Peyer's patch (tissue), 4 donors: ENCODE measurements around the gene PES1.

Experiments used
- POLR2A ChIP-seq, 2 donors: fragments of 450-650 bp; IDR thresholded peaks; one replicate each; pipeline ENCODE4 v1.5.1; 2017; ENCODE audit warnings: antibody characterized with exemption in 2 of 2, mild to moderate bottlenecking in 2 of 2, moderate library complexity in 2 of 2
- TF ChIP-seq, protein P1 (sequence below), 6 experiments: fragments of 450-650 bp in 4 of 6; fragments of 200-600 bp in 2 of 6; sonication (generic) in 1 of 6; IDR thresholded peaks; one replicate each; pipeline ENCODE4 v1.5.1; 2017 to 2019; ENCODE audit warnings: antibody characterized with exemption in 6 of 6, mild to moderate bottlenecking in 3 of 6, moderate library complexity in 1 of 6

DNA sequence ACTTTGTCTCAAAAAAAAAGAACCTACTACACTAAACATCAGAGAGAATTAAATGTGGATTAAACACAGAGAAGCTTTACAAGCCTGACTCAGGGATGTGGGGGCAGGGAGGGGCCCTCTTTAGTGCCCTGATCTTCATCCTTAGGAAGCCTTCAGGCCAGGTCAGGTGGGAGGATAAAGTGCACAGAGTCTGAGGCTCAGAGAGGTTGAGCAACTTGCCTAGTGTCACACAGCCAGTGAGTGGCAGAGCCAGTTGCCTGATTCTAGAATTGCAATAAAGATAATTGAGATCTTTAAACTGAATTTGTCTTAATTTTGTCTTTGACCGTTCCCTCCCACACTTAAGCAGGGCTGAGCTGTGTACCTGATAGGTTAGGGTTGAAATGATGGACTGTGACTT is 52.3 kb downstream of the PES1 start:
- no peak for TF ChIP-seq POLR2A (IDR thresholded peaks at IDR 0.05)
- TF ChIP-seq, protein P1, sequence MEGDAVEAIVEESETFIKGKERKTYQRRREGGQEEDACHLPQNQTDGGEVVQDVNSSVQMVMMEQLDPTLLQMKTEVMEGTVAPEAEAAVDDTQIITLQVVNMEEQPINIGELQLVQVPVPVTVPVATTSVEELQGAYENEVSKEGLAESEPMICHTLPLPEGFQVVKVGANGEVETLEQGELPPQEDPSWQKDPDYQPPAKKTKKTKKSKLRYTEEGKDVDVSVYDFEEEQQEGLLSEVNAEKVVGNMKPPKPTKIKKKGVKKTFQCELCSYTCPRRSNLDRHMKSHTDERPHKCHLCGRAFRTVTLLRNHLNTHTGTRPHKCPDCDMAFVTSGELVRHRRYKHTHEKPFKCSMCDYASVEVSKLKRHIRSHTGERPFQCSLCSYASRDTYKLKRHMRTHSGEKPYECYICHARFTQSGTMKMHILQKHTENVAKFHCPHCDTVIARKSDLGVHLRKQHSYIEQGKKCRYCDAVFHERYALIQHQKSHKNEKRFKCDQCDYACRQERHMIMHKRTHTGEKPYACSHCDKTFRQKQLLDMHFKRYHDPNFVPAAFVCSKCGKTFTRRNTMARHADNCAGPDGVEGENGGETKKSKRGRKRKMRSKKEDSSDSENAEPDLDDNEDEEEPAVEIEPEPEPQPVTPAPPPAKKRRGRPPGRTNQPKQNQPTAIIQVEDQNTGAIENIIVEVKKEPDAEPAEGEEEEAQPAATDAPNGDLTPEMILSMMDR (IDR thresholded peaks at IDR 0.05), result no peak
